22Rv1 (cell line): ENCODE data around the gene C2orf15.

Experiments used
- H3K27ac ChIP-seq: fragments of 450-650 bp; 2 replicates; pipeline ENCODE4 v1.5.1; 2017
- ZFX ChIP-seq: fragments of 450-650 bp; IDR thresholded peaks from 2 replicates; pipeline ENCODE4 v1.6.1; 2017; ENCODE audit warnings: antibody characterized with exemption, borderline replicate concordance
- TF ChIP-seq, protein P1 (sequence below): fragments of 450-650 bp; IDR thresholded peaks from 2 replicates; pipeline ENCODE4 v1.5.1; 2017; ENCODE audit warnings: mild to moderate bottlenecking

C2orf15 gene, protein sequence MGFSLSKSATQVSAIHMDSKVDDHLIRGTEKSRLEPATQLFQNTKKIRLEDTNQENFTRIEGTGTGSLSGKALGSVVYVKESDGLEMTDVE

DNA sequence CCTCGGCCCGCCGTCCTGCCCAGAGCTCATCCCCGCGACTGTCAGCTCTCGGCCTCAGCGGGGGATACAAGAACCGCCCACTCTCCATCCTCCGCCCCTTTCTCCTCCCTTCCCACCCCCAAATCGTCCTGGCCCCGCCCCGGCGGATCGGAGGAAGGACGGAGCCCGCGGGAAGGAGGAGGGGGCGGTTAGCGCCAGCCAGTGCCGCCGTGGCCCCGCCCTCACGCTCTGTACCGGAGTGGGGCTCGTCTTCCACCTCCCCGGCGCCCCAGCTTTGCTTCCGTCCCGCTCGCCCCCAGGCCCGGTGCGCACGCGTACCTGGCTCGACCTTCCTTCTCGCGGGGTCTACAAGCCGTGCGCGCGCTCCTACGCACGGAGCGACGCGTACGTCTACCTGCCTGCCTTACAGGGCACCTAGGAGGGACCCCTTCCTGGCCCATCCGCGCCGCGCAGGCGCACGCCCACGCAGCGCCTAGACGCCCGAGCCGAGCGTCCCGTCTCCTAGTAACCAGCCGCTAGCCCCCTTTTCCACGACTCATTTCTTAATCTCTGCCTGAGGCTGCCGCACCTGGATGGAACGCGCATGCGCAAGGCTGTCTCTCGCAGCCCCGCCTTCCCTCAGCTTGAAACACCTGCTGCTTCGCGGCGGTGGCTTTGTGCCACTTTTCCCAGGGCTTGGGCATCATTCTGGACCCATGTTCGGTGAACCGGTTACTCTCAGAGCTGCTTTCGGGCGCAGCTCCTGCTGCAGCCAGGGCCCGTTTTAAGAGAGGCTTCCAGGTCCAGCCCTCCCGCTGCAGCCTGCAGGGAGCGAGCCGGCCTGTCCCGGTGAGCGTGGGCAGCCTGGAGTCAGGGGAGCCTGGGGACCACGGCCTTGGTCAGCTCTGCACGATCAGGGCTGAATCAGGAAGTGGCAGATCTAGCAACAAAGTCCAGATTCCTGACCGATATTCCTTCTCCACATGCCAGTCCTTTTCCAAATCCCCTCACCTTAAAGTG lies at the start of gene C2orf15:
Gene C2orf15, plus strand, starts transcription at position 598 of the 999 bp plus-strand sequence. CDS start 8,852 bp downstream, outside the sequence.
- TF ChIP-seq, protein P1, sequence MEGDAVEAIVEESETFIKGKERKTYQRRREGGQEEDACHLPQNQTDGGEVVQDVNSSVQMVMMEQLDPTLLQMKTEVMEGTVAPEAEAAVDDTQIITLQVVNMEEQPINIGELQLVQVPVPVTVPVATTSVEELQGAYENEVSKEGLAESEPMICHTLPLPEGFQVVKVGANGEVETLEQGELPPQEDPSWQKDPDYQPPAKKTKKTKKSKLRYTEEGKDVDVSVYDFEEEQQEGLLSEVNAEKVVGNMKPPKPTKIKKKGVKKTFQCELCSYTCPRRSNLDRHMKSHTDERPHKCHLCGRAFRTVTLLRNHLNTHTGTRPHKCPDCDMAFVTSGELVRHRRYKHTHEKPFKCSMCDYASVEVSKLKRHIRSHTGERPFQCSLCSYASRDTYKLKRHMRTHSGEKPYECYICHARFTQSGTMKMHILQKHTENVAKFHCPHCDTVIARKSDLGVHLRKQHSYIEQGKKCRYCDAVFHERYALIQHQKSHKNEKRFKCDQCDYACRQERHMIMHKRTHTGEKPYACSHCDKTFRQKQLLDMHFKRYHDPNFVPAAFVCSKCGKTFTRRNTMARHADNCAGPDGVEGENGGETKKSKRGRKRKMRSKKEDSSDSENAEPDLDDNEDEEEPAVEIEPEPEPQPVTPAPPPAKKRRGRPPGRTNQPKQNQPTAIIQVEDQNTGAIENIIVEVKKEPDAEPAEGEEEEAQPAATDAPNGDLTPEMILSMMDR, result no peak
- TF ChIP-seq ZFX, result no peak
- peak within 1 kb of the TSS; percentile 90 for H3K27ac ChIP-seq

DNA sequence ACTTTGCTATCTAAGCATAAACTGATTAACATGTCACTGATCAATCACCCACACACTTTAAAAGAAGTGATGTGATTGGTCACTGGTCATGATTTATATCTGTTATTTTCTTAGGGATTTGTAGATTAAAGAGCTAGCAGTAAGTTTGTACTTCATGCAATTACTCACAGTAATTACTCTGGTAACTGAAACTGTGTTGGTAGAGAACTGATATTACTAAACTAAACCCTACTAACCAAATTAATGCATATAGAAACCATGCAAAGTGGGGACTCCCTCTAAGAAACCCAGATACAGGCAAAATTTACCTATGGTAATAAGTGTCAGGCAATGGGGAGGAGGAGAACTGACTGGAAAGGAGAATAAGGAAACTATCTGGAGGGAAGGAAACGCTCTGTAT lies 44.8 kb upstream of the C2orf15 start:
- no peak for TF ChIP-seq ZFX
- TF ChIP-seq, protein P1, result no peak
- H3K27ac ChIP-seq, result no peak overlapping the region

DNA sequence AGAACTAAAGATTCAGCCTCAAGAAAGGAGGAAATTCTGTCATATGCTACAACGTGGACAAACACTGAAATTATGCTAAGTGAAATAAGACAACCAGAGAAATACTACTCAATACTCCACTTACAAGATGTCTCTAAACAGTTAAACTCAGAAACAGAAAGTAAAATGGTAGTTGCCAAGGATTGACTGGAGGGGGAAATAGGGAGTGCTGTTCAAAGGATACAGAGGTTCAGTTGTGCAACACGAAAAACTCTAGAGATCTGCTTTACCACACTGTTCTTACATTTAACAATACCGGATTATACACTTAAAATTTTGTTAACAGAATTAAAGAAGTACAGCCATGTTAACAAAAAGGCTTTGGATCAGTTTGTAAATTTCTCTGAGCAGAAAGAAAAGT lies 39.8 kb upstream of the C2orf15 start:
- no peak overlapping the region for H3K27ac ChIP-seq
- TF ChIP-seq, protein P1, result no peak
- no peak for TF ChIP-seq ZFX

DNA sequence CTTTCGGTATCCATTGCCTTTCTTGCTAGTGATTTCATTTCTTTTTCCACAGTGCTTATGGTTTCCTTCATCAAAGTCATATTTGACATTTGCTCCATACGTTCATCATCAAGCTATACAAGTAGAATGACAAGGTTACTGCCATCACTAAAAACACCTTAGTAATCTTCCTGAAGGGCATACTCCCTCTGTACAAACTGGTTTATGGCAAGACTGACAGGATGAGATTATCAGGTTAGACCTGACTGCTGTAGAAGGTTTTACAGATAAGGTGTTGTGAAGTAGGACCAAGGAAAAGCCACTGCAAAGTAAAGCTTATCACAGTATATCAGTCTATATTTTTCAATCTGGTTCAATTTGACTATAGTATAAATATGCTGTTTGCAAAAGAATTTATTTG lies 37.5 kb upstream of the C2orf15 start:
- H3K27ac ChIP-seq, result no peak overlapping the region
- TF ChIP-seq, protein P1, result no peak
- no peak for TF ChIP-seq ZFX

DNA sequence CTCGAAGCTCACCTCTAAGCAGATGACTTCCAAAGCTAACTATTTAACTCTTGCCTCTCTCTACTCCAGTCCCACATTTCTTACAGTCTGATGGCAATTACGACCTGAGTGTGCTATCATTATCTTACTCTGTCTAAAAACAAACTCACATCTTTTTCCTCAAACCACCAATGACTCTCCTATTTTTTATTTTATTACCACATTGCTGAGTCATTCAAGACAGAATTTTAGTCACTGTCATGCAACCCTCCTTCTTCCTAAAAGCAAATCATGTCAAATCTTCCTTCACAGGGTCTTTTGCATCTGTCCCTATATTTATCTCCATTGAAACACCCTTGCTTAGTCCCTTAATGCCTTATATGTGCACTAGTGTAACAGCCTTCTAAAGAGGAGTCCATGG lies 34.6 kb upstream of the C2orf15 start:
- TF ChIP-seq ZFX, result no peak
- TF ChIP-seq, protein P1, result no peak

DNA sequence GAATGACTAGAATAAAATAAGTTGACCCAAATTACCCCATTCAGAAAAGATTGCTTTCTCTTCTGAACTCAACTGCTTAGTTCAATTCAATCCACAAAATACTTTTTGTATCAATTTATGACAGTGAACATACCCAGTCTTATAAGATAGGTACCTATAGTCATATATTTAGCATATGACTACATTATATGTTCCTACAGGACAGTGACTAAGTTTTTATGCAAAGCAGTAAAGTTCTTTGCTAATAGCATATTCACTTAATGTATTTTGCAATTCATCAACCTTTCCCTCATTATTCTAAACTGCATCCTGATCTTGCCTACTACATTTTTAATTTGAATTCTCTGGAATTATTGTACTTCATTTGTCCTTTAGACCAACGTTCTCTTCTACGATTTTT lies 30.3 kb upstream of the C2orf15 start:
- H3K27ac ChIP-seq, result no peak overlapping the region
- TF ChIP-seq, protein P1, result no peak
- TF ChIP-seq ZFX, result no peak

More for the DNA sequence above, 34.6 kb upstream of the C2orf15 start:
- no peak overlapping the region for H3K27ac ChIP-seq

DNA sequence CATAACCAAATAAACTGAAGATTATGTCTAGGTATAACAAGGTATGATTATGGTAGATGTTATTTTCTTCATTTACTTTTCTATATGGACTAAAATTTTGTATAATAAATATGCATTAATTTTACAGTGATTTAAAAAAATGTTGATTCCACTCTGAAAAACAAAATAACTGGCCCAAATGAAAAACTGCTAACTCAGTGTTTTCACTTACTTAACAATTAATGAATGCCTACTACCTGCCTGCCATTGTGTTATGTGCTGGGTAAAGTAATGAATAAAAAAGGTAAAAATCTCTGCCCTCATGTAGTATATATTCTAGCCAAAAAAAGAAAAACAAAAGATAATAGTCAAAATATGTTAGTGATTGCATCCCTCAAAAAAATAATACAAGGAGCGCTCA lies 29.6 kb upstream of the C2orf15 start:
- no peak overlapping the region for H3K27ac ChIP-seq
- TF ChIP-seq ZFX, result no peak
- TF ChIP-seq, protein P1, result no peak
